GM19239 (cell line): ENCODE measurements around the gene PEAK1.

ENCODE experiments used
- DNase-seq: peaks from one replicate; pipeline ENCODE4 v3.0.0; 2011; ENCODE audit warnings: low spot score; ENCODE audit not compliant: insufficient read length
- FAIRE-seq: peaks from 2 replicates; lab custom pipeline; 2011; peaks lifted over from hg19 to GRCh38; lab: Jason Lieb, UNC

The PEAK1 gene

DNA sequence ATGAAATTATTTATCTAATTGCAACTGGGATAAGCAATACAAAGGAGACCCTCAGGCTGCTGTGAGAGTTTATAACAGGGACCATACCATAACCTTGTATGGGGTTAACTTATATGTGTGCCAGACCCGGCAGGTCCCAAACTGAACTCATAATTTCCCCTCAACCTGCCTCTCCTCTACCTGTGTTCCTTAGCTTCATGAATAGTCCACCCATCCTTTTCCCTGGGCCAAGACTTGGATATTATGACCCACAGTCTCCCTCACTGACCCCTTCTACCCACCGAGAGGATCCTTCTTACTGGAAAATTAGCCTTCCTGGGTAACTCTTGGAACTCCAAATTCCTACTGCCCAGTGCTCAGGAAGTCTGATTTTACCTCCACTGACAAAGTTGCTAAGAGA lies 345.6 kb downstream of the PEAK1 start:
- FAIRE-seq: no peak
- no peak for DNase-seq

DNA sequence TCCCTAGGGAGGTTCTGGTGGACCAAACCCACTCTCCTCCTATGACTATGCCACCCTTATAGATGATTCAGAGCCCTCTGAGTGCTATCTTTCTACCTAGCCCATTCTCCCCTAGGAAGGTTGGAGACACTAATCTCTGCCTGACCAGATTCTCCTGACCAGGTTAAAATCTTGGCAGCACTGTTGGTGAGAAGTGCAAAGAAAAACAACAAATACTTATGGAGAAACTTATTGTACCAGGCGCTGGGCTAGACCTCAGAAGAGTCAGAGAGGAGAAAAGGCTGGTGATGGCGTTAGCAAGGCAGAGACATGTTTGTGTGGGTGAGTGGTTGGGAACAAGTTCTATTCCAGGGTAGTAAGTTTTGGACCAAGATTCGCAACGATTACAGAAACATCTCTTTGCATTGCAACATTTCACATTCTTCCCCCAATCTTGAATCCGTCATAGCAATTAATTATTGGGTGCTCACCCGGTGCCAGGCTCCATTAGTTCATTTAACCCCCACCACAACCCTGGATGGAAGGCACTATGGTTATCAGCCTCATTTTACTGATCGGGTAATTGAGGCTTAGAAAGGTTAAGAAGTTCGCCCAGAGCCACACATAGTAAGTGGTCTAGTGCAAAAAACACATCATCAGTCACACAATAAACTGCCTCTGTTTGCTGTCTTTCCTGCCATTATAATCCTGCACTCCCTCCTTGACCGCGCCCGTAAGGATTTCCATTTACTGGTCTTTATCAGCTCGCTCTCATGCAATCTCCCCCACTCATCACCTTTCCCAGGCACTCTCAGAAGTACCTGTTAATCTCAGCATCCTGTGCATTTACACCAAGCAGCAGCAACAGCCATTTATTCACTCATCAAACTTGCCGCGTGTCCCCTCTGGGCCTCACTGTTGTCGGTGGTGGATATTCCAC lies 348.3 kb downstream of the PEAK1 start:
- no peak for FAIRE-seq
- no peak for DNase-seq

DNA sequence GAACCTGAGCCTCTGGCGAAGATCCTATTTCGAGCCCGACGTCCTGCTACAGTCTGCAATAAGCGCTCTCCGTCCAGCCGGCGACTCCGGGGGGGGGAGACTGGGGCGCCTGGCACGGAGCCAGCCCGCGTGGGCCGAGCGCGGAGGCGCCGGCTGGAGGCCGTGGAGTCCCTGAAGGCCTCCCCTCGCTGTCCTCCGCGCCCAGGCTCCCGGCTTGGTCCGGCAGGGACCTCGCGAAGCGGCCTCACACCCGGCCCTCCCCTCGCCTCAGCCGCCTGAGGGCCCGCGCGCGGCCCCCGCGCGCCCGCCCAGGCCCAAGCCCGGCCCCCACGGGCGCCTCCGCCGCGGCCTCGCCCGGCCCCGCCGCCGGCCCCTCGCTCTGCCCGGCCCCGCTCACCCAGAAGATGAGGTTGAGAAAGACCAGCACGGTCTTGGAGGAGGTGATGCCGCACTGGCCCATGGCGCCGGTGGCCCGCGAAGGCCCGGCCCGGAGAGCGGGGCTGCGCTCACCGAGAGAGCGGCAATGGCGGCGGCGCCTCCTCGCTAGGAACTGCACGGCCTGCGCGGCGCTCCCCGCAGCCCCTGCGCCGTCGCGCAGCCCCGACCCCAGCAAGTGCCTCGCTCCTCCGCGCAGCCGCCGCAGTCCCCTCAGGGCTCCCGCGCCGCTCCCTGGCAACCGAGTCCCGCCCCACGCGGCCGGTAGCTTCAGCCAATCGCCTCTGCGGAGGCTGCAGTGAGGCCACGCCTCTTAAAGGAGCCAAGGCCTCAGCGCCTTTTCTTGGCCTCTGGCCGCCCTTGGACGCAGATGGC lies 349.2 kb downstream of the PEAK1 start, which contains the start of gene TSPAN3:
TSPAN3 (minus strand) TSS at position 615 of the 810 bp plus-strand sequence; CDS start at position 460, 155 bp downstream.
- DNase-seq (peak; percentile 91), FAIRE-seq (peak; percentile 94)

DNA sequence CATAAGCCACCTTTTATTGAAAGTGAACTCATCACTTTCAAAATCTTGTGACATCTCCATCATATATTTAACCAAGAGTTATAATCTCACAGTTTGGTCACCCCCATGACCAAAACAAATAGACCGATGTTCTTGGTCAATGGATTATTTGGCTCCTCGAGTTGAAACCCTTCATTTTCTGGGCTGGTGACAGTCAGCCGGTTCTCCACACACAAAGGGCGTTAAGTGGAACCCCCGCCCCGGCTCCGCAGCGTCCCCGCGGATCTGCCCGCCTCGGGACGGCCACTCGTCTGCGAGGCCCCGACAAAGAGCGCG lies 349.8 kb downstream of the PEAK1 start:
- no peak for DNase-seq
- FAIRE-seq: no peak

DNA sequence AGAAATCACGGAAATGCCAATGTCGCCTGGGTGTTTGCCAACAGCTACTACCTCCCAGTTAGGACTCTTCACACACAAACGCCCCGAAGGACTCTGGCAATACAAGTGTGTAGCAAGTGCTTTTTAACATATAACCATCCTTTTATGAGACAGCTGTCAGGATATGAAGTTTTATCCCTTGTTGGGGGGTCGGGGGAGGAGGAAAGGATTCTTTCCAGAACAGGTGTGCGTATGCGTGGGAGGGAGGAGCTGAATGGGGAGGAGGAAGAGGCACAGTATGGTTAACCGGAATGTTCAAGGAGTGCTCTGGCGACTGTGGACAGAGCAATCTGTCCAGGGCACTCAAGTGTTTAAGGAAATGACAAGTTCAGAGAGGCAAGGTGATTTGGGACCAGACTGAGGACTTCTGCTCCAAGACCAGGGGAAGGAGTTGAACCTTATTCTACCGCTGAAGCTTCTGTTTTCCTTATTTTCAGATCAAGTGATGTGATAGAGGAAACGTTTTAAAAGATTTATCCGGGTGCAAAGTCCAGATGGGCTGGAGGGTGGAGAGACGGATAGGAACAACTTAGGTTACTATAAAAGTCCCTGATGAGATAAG lies 350.3 kb downstream of the PEAK1 start:
- FAIRE-seq (no peak), DNase-seq (no peak)

DNA sequence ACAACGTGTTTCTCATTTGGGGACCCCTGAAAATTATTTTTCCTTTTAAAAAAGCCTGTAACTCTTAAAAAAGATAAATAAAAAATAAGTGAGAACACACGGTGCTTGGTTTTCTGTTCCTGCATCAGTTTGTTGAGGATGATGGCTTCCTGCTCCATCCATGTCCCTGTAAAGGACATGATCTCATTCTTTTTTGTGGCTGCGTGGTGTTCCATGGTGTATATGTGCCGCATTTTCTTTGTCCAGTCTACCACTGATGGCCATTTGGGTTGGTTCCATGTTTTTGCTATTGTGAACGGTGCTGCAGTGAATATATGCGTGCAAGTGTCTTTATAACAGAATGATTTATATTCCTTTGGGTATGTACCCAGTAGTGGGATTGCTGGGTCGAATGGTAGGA lies 351.3 kb downstream of the PEAK1 start:
- no peak for DNase-seq
- FAIRE-seq: no peak

DNA sequence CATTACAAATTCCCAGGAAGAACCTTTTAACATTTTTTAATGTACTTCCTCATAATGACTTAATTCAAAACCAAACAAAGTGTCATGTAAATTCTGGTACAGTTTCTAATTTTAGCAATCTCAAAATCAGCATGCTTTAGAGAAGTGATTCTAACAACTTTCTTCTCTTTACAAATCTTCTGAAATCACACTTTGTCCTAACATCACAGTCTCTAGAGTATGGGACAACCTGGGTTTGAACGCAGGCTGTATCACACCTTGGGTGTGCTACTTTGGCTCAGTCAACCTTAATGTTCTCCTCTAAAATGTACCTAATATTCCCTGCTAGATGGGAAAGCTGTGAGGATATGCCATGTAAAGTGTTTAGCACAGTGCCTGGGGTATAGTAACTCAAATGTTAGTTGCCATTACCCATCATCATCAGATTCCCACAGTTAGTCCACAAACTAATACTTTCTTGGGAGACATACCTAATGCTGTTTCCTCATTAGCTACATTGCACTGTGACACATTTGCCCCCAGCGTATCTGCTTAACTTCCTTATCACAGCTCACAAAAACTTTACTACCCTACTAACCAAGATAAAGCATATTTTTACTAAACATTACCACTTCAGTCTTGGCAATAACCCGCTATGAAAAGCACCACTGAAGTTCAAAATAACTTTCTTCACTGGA lies 352.1 kb downstream of the PEAK1 start:
- peak; percentile 26 for FAIRE-seq
- no peak for DNase-seq

DNA sequence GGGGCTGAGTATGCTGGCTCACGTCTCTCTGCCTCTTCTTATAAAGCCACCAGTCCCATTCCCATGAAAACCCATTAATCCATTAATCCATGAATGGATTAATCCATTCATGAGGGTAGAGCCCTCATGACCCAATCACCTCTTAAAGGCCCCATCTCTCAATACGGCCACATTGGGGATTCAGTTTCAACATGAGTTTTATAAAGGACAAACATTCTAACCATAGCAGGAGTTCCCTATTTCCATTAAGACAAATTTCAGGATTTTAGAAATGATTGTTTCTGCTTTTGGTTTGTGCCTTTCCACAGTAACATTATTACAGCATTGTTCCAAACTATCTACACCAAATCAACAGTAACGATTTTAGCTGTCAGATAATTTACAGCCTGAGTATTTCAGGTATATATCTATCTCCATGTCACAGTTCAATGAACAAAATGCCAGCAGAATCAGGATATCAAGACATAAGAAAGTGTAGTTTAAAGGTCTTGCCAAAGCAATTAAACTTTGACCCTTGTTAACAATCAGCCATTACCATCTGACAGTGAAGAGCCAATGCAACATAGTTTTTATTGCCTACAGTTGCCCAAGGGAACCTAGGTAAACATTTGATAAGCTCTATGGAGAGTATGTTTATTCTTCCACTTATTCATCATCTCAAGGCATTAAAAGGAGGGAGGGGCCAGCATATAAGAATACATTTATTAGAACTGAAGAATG lies 352.8 kb downstream of the PEAK1 start:
- no peak for DNase-seq
- FAIRE-seq: peak; percentile 56

DNA sequence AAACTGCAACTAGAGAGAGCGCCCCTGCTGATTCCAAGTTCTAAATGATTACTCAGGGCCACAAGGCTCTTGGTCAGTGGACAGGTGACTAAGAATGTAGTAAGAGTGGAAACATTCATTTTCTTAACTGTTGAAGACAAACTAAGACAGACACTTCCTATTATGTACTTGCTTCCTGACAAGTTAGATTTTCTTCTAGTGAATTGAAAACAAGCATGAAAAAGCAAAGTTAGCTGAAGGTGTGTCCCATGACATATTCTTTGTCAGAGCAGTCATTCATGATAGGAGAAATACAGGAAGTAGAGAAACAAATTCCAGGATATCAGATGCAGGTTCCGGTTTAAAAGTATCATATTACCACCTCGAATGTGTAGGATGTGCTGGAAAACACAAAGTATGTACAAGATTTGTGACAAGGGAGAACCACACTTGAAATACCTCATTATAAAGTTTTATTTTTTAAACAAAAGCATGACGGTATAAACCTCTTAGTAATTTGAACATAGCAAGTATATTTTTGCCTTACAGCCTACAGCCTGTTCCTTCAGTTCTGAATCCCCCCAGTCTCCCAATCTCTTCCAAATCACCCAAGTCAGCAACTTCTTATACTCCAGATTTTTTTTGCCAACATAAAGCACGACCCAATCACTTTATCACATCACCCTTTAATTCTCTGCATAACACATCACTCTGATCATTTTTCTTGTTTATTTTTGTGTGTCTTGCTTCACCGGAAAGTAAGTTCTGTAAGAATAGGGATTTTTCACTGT lies 355.2 kb downstream of the PEAK1 start:
- DNase-seq: no peak
- FAIRE-seq: no peak

DNA sequence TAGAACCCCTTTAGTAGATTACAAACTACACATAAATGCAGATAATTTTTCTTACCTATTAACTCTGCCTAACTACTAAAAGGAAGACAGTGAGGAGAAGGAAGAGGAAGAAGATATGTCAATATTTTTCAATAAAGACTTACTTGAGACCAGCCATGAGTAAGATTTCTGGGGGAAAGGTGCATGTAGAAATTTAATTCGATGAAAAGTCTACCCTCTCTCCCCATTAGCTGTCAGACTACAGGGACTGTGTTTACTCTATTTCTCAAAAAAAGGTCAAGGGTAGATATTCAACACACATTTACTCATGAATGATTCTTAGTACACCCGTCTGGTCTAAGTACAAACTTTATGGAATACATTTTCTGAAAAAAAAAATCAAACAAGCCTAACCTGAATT lies 355.8 kb downstream of the PEAK1 start:
- DNase-seq: no peak
- no peak for FAIRE-seq

DNA sequence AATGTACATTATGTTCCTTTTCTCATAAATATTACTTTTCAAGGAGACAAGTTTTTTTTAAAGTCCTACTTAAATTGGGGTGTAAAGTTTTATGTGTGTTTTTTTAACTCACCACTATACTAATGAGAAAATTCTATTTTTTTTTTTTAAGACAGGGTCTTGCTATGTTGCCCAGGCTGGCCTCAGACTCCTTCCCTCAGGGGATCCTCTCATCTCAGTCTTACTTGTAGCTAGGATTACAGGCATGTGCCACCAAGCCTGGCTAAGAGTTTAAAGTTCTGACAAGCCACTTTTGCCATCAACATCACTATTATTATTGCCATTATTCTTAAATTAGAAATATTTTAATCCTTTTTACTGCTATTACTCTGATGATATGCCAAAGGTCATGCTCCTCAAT lies 356.7 kb downstream of the PEAK1 start:
- DNase-seq: no peak
- no peak for FAIRE-seq

DNA sequence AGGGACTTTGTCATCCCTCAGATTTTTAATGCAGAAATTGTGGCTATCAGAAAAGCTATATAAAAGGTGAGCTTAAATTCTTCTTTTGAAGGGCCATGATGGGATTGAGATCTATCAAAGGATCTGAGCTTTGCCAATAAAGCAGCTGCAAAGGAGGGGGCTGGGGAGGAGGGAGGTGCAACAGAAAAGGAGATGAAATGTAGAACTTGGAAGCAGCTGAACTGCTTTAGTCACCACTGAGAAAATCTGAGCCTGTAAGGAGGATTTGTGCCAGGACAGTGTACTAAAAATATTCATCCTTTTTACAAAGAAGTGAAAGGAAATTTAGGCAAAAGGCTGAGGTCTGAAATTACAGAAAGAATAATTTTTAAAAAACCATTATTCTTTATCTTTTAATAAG lies 359.4 kb downstream of the PEAK1 start:
- DNase-seq (no peak), FAIRE-seq (peak; percentile 26)

DNA sequence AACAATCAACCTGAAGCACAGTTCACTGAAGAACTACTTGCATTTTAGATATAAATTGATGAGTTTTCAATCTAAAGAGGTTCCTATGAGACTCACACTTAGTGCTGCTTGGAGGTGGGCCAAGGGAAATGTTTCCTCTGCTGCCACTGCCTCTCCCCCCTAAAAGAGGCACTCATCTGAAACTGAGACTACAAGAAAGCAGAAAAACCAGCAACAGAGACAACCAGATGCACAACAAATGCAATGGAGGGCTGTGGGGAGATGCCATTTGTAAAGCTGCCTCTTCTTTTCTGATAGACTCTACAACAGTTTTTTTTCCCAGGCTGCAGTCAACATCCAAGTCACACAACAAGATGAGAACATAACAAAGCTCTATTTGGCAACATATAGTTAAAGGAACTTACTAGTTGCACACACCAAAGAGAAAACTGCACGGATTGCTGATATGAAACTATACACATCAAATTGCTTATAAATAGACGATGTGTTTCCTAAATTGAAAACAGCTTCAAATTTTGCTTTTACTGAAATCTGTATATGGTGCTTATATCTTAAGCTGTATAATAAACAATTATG lies 360.0 kb downstream of the PEAK1 start:
- FAIRE-seq: peak; percentile 60
- DNase-seq: no peak

DNA sequence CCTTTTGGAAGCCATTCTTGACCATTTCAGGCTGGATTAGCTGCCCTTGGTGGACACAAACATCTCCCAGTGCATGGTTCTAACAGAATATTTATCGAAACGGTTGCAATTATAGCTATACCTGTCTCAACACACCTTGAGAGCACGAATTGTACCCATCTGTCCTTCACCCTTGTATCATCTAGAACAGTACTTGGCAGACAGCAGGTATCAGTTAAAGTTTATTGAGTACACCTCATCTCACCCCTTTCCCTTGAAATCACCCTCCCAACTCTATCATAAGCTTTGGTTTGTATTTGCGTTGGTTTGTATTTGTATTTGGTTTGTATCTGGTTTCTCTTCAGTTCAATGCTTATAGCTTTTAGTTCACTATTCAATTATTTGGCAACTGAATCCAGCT lies 361.4 kb downstream of the PEAK1 start:
- DNase-seq (no peak), FAIRE-seq (no peak)

DNA sequence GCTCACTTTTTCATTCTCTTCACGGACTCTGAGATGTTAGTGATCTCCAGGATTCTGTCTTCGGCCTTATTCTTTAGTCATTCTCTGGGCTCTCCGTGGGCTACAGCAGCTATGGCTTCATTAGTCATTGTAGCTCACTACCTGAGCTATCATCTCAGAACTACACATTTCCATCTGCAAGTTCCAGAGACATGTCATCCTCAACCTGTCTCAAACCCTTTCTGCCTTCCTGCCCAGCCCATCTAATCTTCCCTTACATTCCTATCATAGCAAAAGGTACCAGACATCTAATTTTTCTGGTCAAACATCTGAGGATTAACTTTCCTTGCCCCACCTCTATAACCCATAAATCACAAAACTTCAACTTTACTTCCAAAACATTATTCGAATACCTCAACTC lies 362.2 kb downstream of the PEAK1 start:
- DNase-seq: no peak
- FAIRE-seq: no peak

DNA sequence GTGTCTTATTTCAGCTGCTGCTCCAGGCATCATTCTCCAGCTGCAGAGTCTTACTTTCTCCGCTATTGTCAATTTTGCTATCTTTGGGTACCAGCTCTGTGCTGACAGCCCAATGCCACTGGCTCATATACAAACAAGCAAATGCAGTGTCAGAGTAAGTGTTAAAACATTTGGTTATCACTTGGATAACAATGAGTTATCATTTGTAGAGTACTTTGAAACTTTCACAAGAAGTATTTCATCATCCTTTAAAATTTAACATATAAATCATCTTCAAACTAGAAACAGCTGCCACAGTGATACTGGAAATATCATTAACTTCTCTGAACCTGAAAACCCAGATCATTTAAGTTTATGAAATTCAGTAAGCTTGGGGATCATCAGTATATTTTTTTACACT lies 362.8 kb downstream of the PEAK1 start:
- no peak for FAIRE-seq
- no peak for DNase-seq

DNA sequence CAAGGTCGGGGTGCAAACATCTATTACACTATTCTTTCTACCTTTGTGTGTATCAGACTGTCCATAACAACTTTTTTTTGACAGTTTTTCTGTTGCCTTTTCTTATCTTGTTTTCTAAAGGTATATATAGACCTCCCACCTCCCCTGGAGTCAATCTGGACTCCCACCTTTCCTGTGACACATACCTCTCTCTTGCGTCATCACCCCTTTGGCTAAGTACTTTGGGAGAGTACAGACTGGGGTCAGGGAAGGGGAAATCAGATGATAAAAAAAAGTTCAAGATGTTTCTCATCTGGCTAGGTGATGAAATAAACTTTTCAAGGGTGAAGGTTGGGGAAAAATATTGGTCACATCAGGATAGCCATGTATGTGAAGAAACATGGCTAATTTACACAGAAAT lies 366.2 kb downstream of the PEAK1 start:
- DNase-seq: no peak
- FAIRE-seq: no peak

DNA sequence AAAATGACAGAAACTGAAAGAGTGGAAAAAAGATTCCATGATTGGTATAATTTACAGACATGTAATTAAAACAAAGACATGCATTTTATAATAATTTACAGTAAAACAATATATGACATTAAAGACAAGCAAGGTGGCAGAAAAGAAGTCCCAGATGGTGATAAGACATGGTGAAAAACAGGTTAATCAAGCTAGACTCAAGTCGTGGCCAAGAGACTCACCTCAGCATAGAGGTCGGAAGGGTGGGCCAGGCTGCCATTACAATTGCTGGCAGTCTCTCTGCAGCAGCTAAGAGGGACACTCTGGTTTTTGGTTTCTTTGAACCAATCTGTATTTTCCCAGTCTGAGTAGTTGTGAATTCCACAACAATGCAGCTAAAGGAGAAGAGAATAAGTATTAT lies 367.3 kb downstream of the PEAK1 start:
- no peak for FAIRE-seq
- DNase-seq: no peak
